Activated CD8-positive, alpha-beta memory T cell treated with anti-CD3 and anti-CD28 coated beads, Interleukin-2, amount 10 ng/mL, durations not matched to agents 7 days and 5 days (primary cell): ENCODE measurements around the gene ADAP1. TPM values are rescaled to one million over a fixed set of nuclear protein-coding genes. Genes with fewer than 3 reads are reported as not detected.
A peak's percentile ranks its signal among the peaks of the same experiment; 100 is the strongest.
"Not testable (repeated sequence)": the region's sequence is repeated elsewhere in the genome, so short reads cannot be mapped to it uniquely, and the experiment has no call there.

Experiments used
- ATAC-seq: fragments of 150-1000 bp; cut with Tn5 transposase; one replicate; pipeline ENCODE4 v1.10.0; 2021; ENCODE audit warnings: moderate library complexity
- CTCF ChIA-PET: fragments of 350-600 bp; sonication (Branson Sonifier 250); formaldehyde crosslinking; loops from one replicate; lab custom pipeline; 2021; ENCODE audit warnings: antibody characterized with exemption; lab: Charles Lee
- DNase-seq: peaks from one replicate; pipeline ENCODE4 v3.0.0-alpha.2; 2020
- H3K27ac Mint-ChIP-seq: one replicate; pipeline ENCODE4 v1.8.0; 2021; ENCODE audit warnings: mild to moderate bottlenecking, mixed read lengths
- H3K27me3 Mint-ChIP-seq: one replicate; pipeline ENCODE4 v1.8.0; 2021; ENCODE audit warnings: mixed read lengths
- H3K36me3 Mint-ChIP-seq: one replicate; pipeline ENCODE4 v1.8.0; 2021; ENCODE audit warnings: mild to moderate bottlenecking, mixed read lengths
- H3K4me1 Mint-ChIP-seq: one replicate; pipeline ENCODE4 v1.8.0; 2021; ENCODE audit warnings: mixed read lengths
- H3K4me3 Mint-ChIP-seq: one replicate; pipeline ENCODE4 v1.8.0; 2021; ENCODE audit warnings: mild to moderate bottlenecking, moderate library complexity, mixed read lengths
- H3K9me3 Mint-ChIP-seq: one replicate; pipeline ENCODE4 v1.8.0; 2022; ENCODE audit warnings: low read depth, mixed read lengths
- total RNA-seq, 2 experiments: library from RNA; stranded (reverse); gene quantifications; one replicate each; pipeline ENCODE4 v1.2.3, GENCODE V29; 2021

The ADAP1 gene
- total RNA-seq, 2 experiments from 2014 or later: 12.4 to 30.8 TPM

DNA sequence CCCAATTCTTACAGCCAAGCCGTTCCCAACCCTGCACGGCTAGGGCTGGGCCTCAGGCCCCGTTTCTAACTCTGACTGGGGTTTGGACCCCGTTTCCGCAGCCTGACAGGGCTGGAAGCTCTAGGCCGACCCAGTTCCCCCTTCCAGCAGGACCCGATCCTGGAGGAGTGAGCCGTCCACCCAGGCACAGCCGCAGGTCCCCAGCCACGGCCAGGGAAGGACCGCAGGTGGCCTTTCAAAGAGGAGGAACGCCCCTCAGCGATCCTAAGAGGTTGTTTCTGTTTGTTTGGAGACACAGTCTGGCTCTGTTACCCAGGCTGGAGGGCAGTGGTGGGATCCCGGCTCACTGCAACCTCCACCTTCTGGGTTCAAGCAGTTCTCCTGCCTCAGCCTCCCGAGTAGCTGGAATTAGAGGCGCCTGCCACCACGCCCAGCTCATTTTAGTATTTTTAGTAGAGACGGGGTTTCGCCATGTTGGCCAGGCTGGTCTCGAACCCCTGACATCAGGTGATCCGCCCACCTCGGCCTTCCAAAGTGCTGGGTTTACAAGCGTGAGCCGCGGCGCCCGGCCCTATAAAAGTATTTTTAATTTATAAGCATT, 78.9 kb downstream of the ADAP1 start:
- no peaks in the 10 kb centered on the region for H3K9me3 Mint-ChIP-seq
- H3K4me3 Mint-ChIP-seq: no peak overlapping the region
- ATAC-seq (no peak), DNase-seq (peak; percentile 48)
- peaks cover 12% of the 10 kb centered on the region for H3K36me3 Mint-ChIP-seq
- CTCF ChIA-PET: interaction anchor here (0.7 to 2.6 kb wide), 12 partner anchors 16 to 612 kb away, joined by 3 to 11 read pairs (median 3); partner anchors contain the start of genes GPR146 and SUN1
- no peaks in the 10 kb centered on the region for H3K27me3 Mint-ChIP-seq
- peaks cover 26% of the 10 kb centered on the region for H3K4me1 Mint-ChIP-seq
- H3K27ac Mint-ChIP-seq: peak overlapping the region; percentile 43

GRCh38 chr7:875051-875450, 79.4 kb downstream of the ADAP1 start:
- CTCF ChIA-PET: interaction anchor here (0.7 to 2.6 kb wide), 10 partner anchors 15 to 611 kb away, joined by 3 to 11 read pairs (median 4); partner anchors contain the start of gene SUN1
- Mint-ChIP-seq H3K4me1 (peaks cover 26% of the 10 kb centered on the region), H3K9me3 (no peaks in the 10 kb centered on the region), H3K4me3 (no peak overlapping the region), H3K36me3 (peaks cover 12% of the 10 kb centered on the region), H3K27me3 (no peaks in the 10 kb centered on the region), H3K27ac (no peak overlapping the region)
- ATAC-seq (no peak), DNase-seq (no peak)

DNA sequence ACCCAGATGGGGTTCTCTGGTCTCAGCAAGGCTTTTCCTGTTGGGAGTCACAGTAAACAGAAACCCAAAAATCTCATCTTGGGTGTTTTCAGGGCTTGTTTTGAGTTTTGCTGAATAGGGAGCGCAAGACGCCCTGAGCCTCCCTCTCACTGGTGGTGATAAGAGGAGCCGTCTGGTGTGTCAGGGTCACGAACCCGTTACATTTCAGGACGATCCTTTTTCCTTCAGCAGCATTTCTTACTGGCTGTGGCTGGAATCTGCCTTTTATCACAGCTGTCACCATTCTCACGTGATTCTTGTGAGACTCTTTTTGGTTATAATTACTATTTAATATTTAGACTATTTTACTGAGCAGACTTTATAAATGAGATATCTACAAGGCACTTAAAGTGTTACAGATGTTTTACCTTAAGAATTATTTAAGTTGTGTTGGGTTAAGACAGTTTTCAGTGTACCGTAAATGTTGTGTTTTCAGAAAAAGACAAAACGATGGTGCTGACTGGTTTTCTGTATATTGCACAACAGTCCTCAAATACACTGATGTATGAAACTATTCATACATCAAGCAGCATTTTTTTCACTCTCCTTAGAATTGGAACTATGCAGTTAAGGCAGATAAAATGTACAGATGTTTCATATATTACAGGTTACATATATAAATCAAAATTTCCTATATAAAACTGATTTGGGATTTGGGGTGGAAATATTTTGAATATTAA, 80.3 kb downstream of the ADAP1 start:
- Mint-ChIP-seq H3K36me3 (peaks cover 14% of the 10 kb centered on the region), H3K4me1 (peaks cover 21% of the 10 kb centered on the region), H3K27me3 (no peaks in the 10 kb centered on the region), H3K9me3 (no peaks in the 10 kb centered on the region), H3K4me3 (no peak overlapping the region), H3K27ac (no peak overlapping the region)
- no peak for DNase-seq
- ATAC-seq: no peak
- CTCF ChIA-PET: interaction anchor here (0.7 to 2.8 kb wide), 23 partner anchors 11 to 552 kb away, joined by 3 to 37 read pairs (median 5); partner anchors contain the start of genes COX19, PRKAR1B and SUN1

GRCh38 chr7:873367-874002, 81.0 kb downstream of the ADAP1 start:
- CTCF ChIA-PET: interaction anchor here (0.7 to 2.8 kb wide), 22 partner anchors 10 to 552 kb away, joined by 3 to 37 read pairs (median 4); partner anchors contain the start of genes COX19, PRKAR1B and SUN1
- peak overlapping the region; percentile 0 for H3K27ac Mint-ChIP-seq
- H3K4me1 Mint-ChIP-seq: peaks cover 19% of the 10 kb centered on the region
- DNase-seq (peak; percentile 78), ATAC-seq (peak; percentile 18)
- H3K36me3 Mint-ChIP-seq: peaks cover 12% of the 10 kb centered on the region
- no peaks in the 10 kb centered on the region for H3K9me3 Mint-ChIP-seq
- no peak overlapping the region for H3K4me3 Mint-ChIP-seq
- H3K27me3 Mint-ChIP-seq: no peaks in the 10 kb centered on the region

DNA sequence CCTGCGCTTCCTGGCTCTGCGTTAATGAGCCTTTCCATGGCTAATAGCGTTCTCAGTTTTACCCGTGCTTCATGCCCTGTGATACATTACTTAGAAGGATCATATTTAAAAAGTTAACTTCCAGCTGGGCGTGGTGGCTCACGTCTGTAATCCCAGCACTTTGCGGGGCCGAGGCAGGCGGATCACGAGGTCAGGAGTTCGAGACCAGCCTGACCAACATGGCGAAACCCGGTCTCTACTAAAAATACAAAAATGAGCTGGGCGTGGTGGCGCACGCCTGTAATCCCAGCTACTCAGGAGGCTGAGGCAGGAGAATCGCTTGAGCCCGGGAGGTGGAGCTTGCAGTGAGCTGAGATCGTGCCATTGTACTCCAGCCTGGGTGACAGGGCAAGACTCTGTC, 81.8 kb downstream of the ADAP1 start:
- not testable (repeated sequence) for H3K4me3 Mint-ChIP-seq, H3K9me3 Mint-ChIP-seq

DNA sequence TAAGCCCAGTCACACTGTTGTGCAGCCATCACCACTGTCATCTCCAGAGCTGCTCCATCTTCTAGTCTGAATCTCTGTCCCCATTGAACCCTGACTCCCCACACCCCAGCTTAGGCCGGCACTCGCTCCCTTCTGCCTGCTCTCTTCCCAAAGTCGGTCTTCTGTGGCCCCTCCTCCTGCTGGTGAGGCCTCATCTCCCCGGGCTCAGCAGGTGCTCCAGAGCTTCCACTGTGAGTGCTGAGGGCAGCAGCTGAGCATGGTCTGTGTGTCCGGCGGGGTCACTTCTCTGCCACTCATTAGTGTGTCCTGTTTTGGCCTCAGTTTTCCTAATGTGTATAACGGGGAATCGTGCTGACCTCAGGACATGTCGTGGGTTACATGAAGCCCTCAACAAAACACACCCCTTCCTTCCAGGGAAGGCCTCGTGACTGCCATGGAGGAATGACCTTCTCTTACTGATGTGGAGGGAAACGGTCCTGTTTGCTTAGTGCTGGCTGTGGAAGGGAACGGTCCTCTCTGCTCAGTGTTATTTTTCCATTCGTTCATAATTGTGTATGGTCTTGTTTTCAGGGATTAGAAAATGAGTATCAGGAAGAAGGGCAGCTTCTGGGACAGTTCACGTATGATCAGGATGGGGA, 82.5 kb downstream of the ADAP1 start:
- ATAC-seq: no peak
- peaks cover 10% of the 10 kb centered on the region for H3K36me3 Mint-ChIP-seq
- no peak for DNase-seq
- H3K27ac Mint-ChIP-seq: no peak overlapping the region
- no peak overlapping the region for H3K4me3 Mint-ChIP-seq
- CTCF ChIA-PET: interaction anchor here (1.1 to 2.8 kb wide), 6 partner anchors 39 to 89 kb away, joined by 3 to 37 read pairs (median 4); no protein-coding TSS in a partner anchor
- H3K4me1 Mint-ChIP-seq: peaks cover 15% of the 10 kb centered on the region
- H3K27me3 Mint-ChIP-seq: no peaks in the 10 kb centered on the region
- no peaks in the 10 kb centered on the region for H3K9me3 Mint-ChIP-seq

More for the DNA sequence above, 81.8 kb downstream of the ADAP1 start:
- H3K4me1 Mint-ChIP-seq: peaks cover 15% of the 10 kb centered on the region
- H3K27me3 Mint-ChIP-seq, H3K27ac Mint-ChIP-seq, ATAC-seq, DNase-seq, H3K36me3 Mint-ChIP-seq: not testable (repeated sequence)
- CTCF ChIA-PET: interaction anchor here (0.7 to 2.8 kb wide), 15 partner anchors 13 to 551 kb away, joined by 3 to 37 read pairs (median 5); partner anchors contain the start of genes PRKAR1B and SUN1

DNA sequence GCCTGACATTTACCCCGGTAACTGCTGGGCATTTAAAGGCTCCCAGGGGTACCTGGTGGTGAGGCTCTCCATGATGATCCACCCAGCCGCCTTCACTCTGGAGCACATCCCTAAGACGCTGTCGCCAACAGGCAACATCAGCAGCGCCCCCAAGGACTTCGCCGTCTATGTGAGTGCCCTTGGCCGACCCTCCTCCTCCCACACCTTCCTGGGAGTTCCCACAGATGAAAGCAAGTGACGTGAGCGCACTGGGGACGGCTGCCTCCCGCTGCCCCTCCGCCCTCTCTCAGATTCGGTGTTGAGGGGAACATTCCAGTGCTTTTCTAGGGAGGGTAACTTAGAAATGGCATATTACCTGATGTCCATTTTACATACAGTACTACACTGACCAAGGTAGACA, 85.1 kb downstream of the ADAP1 start:
- CTCF ChIA-PET: interaction anchor here (1.4 kb wide), 1 partner anchor 538 kb away, joined by 3 read pairs; no protein-coding TSS in a partner anchor
- Mint-ChIP-seq H3K27me3 (no peaks in the 10 kb centered on the region), H3K27ac (no peak overlapping the region), H3K4me1 (peaks cover 12% of the 10 kb centered on the region), H3K36me3 (peaks cover 16% of the 10 kb centered on the region), H3K9me3 (no peaks in the 10 kb centered on the region), H3K4me3 (no peak overlapping the region)
- ATAC-seq (no peak), DNase-seq (no peak)

GRCh38 chr7:868189-868486, 86.3 kb downstream of the ADAP1 start:
- no peaks in the 10 kb centered on the region for H3K27me3 Mint-ChIP-seq
- H3K27ac Mint-ChIP-seq: no peak overlapping the region
- CTCF ChIA-PET: no interaction called here
- no peaks in the 10 kb centered on the region for H3K9me3 Mint-ChIP-seq
- H3K36me3 Mint-ChIP-seq: peaks cover 12% of the 10 kb centered on the region
- no peak overlapping the region for H3K4me3 Mint-ChIP-seq
- no peak for ATAC-seq
- DNase-seq: no peak
- peaks cover 2% of the 10 kb centered on the region for H3K4me1 Mint-ChIP-seq

DNA sequence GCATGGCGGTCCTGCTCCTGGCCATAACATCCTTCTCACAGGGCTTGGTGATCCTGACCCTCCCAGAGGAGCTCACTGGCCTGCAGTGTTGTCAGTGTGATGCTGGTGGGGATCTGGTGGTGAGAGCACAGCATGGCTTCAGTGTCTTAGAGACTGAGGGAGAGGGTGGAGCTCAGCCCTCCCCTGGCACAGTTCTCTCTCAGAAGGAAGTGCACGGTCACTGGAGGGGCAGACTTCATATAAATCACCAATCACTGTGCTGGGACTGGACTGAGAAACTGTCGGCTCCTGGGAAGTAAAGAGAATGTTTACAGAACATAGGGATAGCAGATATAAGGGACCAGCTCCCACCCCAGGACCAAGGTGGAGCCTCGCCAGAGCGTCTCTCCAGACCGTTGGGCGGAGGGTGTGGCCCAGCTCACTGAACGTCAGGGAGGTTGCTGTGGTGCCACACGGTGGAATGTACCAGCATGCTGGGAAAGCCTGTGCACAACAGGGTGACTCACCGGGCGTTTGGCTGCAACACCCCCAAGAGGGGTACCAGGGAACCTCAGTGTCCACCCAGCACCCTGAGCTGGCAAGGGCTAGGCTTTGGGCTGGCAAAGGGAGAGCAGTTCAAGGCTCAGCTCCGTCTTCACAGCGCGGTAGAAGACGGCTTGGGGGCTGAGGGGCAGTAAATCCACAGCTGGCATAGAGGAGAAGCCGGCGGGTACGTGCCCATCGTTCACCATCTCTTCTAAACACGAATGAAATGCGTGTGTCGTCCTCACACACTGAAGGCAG, 86.9 kb downstream of the ADAP1 start:
- Mint-ChIP-seq H3K27me3 (no peaks in the 10 kb centered on the region), H3K4me3 (no peak overlapping the region), H3K36me3 (peaks cover 9% of the 10 kb centered on the region), H3K9me3 (no peaks in the 10 kb centered on the region), H3K4me1 (no peaks in the 10 kb centered on the region), H3K27ac (no peak overlapping the region)
- no peak for ATAC-seq
- no peak for DNase-seq
- CTCF ChIA-PET: no interaction called here

- H3K27ac Mint-ChIP-seq: no peak overlapping the region
- H3K4me3 Mint-ChIP-seq: no peak overlapping the region
- CTCF ChIA-PET: no interaction called here
- ATAC-seq (no peak), DNase-seq (no peak)
- H3K9me3 Mint-ChIP-seq: no peaks in the 10 kb centered on the region
- H3K27me3 Mint-ChIP-seq: no peaks in the 10 kb centered on the region
- peaks cover 9% of the 10 kb centered on the region for H3K36me3 Mint-ChIP-seq
- H3K4me1 Mint-ChIP-seq: no peaks in the 10 kb centered on the region
Observed at GRCh38 chr7:867001-867405, 87.5 kb downstream of the ADAP1 start.

DNA sequence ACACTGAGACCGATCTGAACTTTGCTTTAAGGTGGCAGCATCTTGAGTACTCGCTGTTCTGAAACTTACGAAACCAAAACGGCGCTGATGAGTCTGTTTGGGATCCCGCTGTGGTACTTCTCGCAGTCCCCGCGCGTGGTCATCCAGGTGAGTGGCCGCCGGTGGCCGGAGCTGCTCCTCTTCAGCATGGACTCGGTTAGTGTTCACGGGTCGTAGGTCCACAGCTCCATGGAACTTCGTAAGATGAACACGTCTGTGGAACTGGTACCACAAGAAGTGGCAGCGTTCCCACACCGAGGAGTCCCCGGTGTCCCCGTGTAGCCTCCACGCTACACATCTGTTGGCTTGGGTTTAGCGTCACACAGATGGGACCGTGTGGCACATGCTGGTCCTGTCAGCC, 88.6 kb downstream of the ADAP1 start:
- Mint-ChIP-seq H3K27me3 (no peaks in the 10 kb centered on the region), H3K4me3 (no peak overlapping the region), H3K27ac (no peak overlapping the region), H3K36me3 (peaks cover 11% of the 10 kb centered on the region), H3K9me3 (no peaks in the 10 kb centered on the region), H3K4me1 (no peaks in the 10 kb centered on the region)
- CTCF ChIA-PET: interaction anchor here (1.4 kb wide), 1 partner anchor 200 kb away, joined by 5 read pairs; no protein-coding TSS in a partner anchor
- no peak for ATAC-seq
- no peak for DNase-seq

DNA sequence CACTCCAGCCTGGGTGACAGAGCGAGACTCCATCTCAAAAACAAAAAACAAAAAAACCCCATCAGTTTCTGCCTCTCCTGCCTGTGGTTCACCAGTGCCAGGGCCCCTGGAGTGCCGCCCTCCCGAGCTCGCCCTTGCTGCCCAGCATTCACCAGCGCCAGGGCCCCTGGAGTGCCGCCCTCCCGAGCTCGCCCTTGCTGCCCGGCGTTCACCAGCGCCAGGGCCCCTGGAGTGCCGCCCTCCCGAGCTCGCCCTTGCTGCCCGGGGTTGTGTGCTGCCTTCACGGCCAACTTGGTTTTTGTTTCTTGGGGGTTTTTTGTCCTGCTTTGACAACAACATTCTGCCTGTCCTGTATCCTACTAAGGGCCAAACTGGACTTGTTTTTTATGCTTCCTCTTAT, 91.4 kb downstream of the ADAP1 start:
- H3K4me1 Mint-ChIP-seq: no peaks in the 10 kb centered on the region
- no peaks in the 10 kb centered on the region for H3K27me3 Mint-ChIP-seq
- no peak overlapping the region for H3K4me3 Mint-ChIP-seq
- H3K36me3 Mint-ChIP-seq: peaks cover 8% of the 10 kb centered on the region
- CTCF ChIA-PET: interaction anchor here (1.3 kb wide), 1 partner anchor 11 kb away, joined by 3 read pairs; no protein-coding TSS in a partner anchor
- DNase-seq: no peak
- ATAC-seq: no peak
- H3K27ac Mint-ChIP-seq: no peak overlapping the region
- H3K9me3 Mint-ChIP-seq: no peaks in the 10 kb centered on the region
